HEK293 (cell line): ENCODE data around the gene TAGLN.

Experiments used
- CTCF ChIA-PET: fragments of 350-600 bp; formaldehyde crosslinking; extraction: SDS; loops from one replicate; lab custom pipeline; 2021; ENCODE audit warnings: antibody characterized with exemption; lab: Yijun Ruan, JAX
- POLR2A ChIA-PET: fragments of 300-600 bp; formaldehyde crosslinking; extraction: SDS; loops from one replicate; lab custom pipeline; 2020; ENCODE audit warnings: antibody characterized with exemption, inconsistent platforms; lab: Yijun Ruan, JAX
- H3K27ac ChIP-seq: fragments of 200-500 bp; sonication (Bioruptor generic); 2 replicates; pipeline ENCODE4 v1.5.1; 2014; ENCODE audit warnings: low read depth, low read length, control low read depth, inconsistent platforms; ENCODE audit errors: extremely low read depth
- H3K36me3 ChIP-seq, 2 experiments: fragments of 200-500 bp in 1 of 2; sonication (Bioruptor generic) in 1 of 2; 1 replicate in 1 of 2; 2 replicates in 1 of 2; pipeline ENCODE4 v1.5.1; 2014 to 2017; ENCODE audit warnings: inconsistent platforms in 2 of 2, low read length in 2 of 2; ENCODE audit not compliant: control insufficient read depth in 2 of 2, insufficient read depth in 1 of 2
- H3K4me1 ChIP-seq: fragments of 200-500 bp; sonication (Bioruptor generic); 2 replicates; pipeline ENCODE4 v1.5.1; 2014; ENCODE audit warnings: mild to moderate bottlenecking, low read length, inconsistent platforms; ENCODE audit not compliant: control insufficient read depth, insufficient read depth
- H3K4me3 ChIP-seq: 2 replicates; pipeline ENCODE4 v1.5.1; 2011; ENCODE audit warnings: low read depth, mild to moderate bottlenecking, control low read depth, low read length, moderate library complexity
- H3K9me3 ChIP-seq: fragments of 200-500 bp; sonication (Bioruptor generic); 2 replicates; pipeline ENCODE4 v1.5.1; 2014; ENCODE audit warnings: low read depth, low read length, inconsistent platforms; ENCODE audit not compliant: control insufficient read depth, insufficient read depth
- EGR2 ChIP-seq: fragments of 450-650 bp; formaldehyde crosslinking; IDR thresholded peaks from 2 replicates; pipeline ENCODE4 v1.5.1; 2016; ENCODE audit warnings: low read depth, missing biosample characterization, missing genetic modification characterization
- FEZF1 ChIP-seq: fragments of 450-650 bp; formaldehyde crosslinking; IDR thresholded peaks from 2 replicates; pipeline ENCODE4 v1.5.1; 2016; ENCODE audit warnings: missing biosample characterization, missing genetic modification characterization
- GLIS1 ChIP-seq: fragments of 450-650 bp; formaldehyde crosslinking; IDR thresholded peaks from 2 replicates; pipeline ENCODE4 v1.5.1; 2016; ENCODE audit warnings: missing biosample characterization, missing genetic modification characterization
- HOXA7 ChIP-seq: sonication (generic); formaldehyde crosslinking; IDR thresholded peaks from 2 replicates; pipeline ENCODE4 v1.8.1; 2022; ENCODE audit warnings: missing genetic modification reagents, borderline replicate concordance
- KLF16 ChIP-seq: fragments of 450-650 bp; formaldehyde crosslinking; IDR thresholded peaks from 2 replicates; pipeline ENCODE4 v1.5.1; 2017; ENCODE audit warnings: missing biosample characterization, missing genetic modification characterization
- PRDM1 ChIP-seq: fragments of 450-650 bp; formaldehyde crosslinking; IDR thresholded peaks from 2 replicates; pipeline ENCODE4; 2016; ENCODE audit warnings: missing biosample characterization, missing genetic modification characterization
- PRDM6 ChIP-seq: fragments of 450-650 bp; formaldehyde crosslinking; IDR thresholded peaks from 2 replicates; pipeline ENCODE4 v1.5.1; 2017; ENCODE audit warnings: missing biosample characterization, missing genetic modification characterization
- REPIN1 ChIP-seq: fragments of 450-650 bp; formaldehyde crosslinking; IDR thresholded peaks from 2 replicates; pipeline ENCODE4 v1.5.1; 2017; ENCODE audit warnings: missing biosample characterization, missing genetic modification characterization, low read depth
- SETDB1 ChIP-seq: IDR thresholded peaks from one replicate; pipeline ENCODE4 v1.6.1; 2017; ENCODE audit warnings: mild to moderate bottlenecking, low read length, moderate library complexity, mixed read lengths; ENCODE audit not compliant: insufficient read length
- SP3 ChIP-seq: fragments of 450-650 bp; formaldehyde crosslinking; IDR thresholded peaks from 2 replicates; pipeline ENCODE4 v1.5.1; 2016; ENCODE audit warnings: missing biosample characterization, missing genetic modification characterization
- ZFHX2 ChIP-seq: fragments of 450-650 bp; formaldehyde crosslinking; conservative IDR thresholded peaks from 2 replicates; pipeline ENCODE4 v1.5.1; 2016; ENCODE audit warnings: missing biosample characterization, missing genetic modification characterization
- ZNF114 ChIP-seq: fragments of 450-650 bp; formaldehyde crosslinking; IDR thresholded peaks from 2 replicates; pipeline ENCODE4 v1.5.0; 2017; ENCODE audit warnings: missing biosample characterization, missing genetic modification characterization
- ZNF121 ChIP-seq: fragments of 450-650 bp; formaldehyde crosslinking; IDR thresholded peaks from 2 replicates; pipeline ENCODE4 v1.5.1; 2016; ENCODE audit warnings: missing biosample characterization, missing genetic modification characterization
- ZNF513 ChIP-seq: fragments of 450-650 bp; IDR thresholded peaks from 2 replicates; pipeline ENCODE4 v1.5.1; 2018; ENCODE audit warnings: missing biosample characterization, missing genetic modification characterization
- ZNF560 ChIP-seq: fragments of 450-650 bp; formaldehyde crosslinking; IDR thresholded peaks from 2 replicates; pipeline ENCODE4 v1.5.1; 2017; ENCODE audit warnings: missing biosample characterization, missing genetic modification characterization, borderline replicate concordance
- ZNF596 ChIP-seq: fragments of 450-650 bp; IDR thresholded peaks from 2 replicates; pipeline ENCODE4 v1.5.0; 2018; ENCODE audit warnings: missing biosample characterization, mild to moderate bottlenecking, missing genetic modification characterization, moderate library complexity
- ZNF623 ChIP-seq: fragments of 450-650 bp; formaldehyde crosslinking; IDR thresholded peaks from 2 replicates; pipeline ENCODE4 v1.5.1; 2016; ENCODE audit warnings: missing biosample characterization, missing genetic modification characterization
- ZNF639 ChIP-seq: fragments of 450-650 bp; formaldehyde crosslinking; IDR thresholded peaks from 2 replicates; pipeline ENCODE4 v1.5.1; 2016; ENCODE audit warnings: missing biosample characterization, missing genetic modification characterization
- ZNF843 ChIP-seq: fragments of 450-650 bp; formaldehyde crosslinking; IDR thresholded peaks from 2 replicates; pipeline ENCODE4 v1.5.1; 2016; ENCODE audit warnings: missing biosample characterization, missing genetic modification characterization

Gene TAGLN

GRCh38 chr11:117171404-117172061 is 27.6 kb upstream of the TAGLN start:
- POLR2A ChIA-PET, result interaction anchor here (1.1 kb wide), 1 partner anchor 27 kb away, joined by 3 read pairs; the partner anchor contains the start of gene PAFAH1B2
- H3K4me3 ChIP-seq, result no peak overlapping the region
- no peak for TF ChIP-seq FEZF1
- peak; percentile 30; the same call in 1 of the 2 replicates for TF ChIP-seq EGR2 (tag by site-specific recombination)
- peak; percentile 15 for TF ChIP-seq SETDB1
- peak; percentile 64 for TF ChIP-seq ZFHX2 (tag by site-specific recombination)
- no peak for TF ChIP-seq HOXA7 (CRISPR knock-in tag)
- TF ChIP-seq PRDM6 (tag by site-specific recombination), result no peak
- 0 out of 2 replicates have a peak, but pooled peaks have one; percentile 40 for TF ChIP-seq ZNF121
- TF ChIP-seq GLIS1 (tag by site-specific recombination), result peak; percentile 86
- no peaks in the 10 kb centered on the region for H3K9me3 ChIP-seq
- CTCF ChIA-PET, result interaction anchor here (1.1 to 3.2 kb wide), 4 partner anchors 10 to 775 kb away, joined by 3 to 15 read pairs (median 4); partner anchors contain the start of gene TAGLN
- no peak overlapping the region for H3K27ac ChIP-seq
- H3K36me3 ChIP-seq, result peaks cover 15 to 48% of the 10 kb centered on the region in 2 experiments
- no peaks in the 10 kb centered on the region for H3K4me1 ChIP-seq

- ChIA-PET POLR2A (interaction anchor here (0.7 kb wide), 1 partner anchor 23 kb away, joined by 3 read pairs; no protein-coding TSS in a partner anchor), CTCF (interaction anchor here (1.1 to 3.2 kb wide), 6 partner anchors 8 to 774 kb away, joined by 3 to 15 read pairs (median 4); partner anchors contain the start of genes PCSK7 and TAGLN)
- H3K27ac ChIP-seq, result no peak overlapping the region
- H3K4me3 ChIP-seq, result no peak overlapping the region
- H3K36me3 ChIP-seq, result peaks cover 15 to 34% of the 10 kb centered on the region in 2 experiments
- TF ChIP-seq PRDM1 (tag by site-specific recombination) (peak; percentile 76), ZNF639 (no peak), ZNF623 (tag by site-specific recombination) (no peak), ZNF843 (tag by site-specific recombination) (no peak), ZNF114 (tag by site-specific recombination) (no peak), REPIN1 (tag by site-specific recombination) (no peak), ZNF560 (tag by site-specific recombination) (no peak), ZNF596 (tag by site-specific recombination) (no peak), SP3 (tag by site-specific recombination) (no peak)
- TF ChIP-seq, all 188 proteins: peak for 1
- Histone ChIP-seq H3K4me1 (no peaks in the 10 kb centered on the region), H3K9me3 (no peaks in the 10 kb centered on the region)
Measured at GRCh38 chr11:117172724-117173421, 26.3 kb upstream of the TAGLN start.

GRCh38 chr11:117175104-117175503 is 24.1 kb upstream of the TAGLN start:
- CTCF ChIA-PET, result interaction anchor here (2.6 kb wide), 1 partner anchor 30 kb away, joined by 12 read pairs; no protein-coding TSS in a partner anchor
- no peak overlapping the region for H3K27ac ChIP-seq
- no peaks in the 10 kb centered on the region for H3K4me1 ChIP-seq
- H3K36me3 ChIP-seq, result peaks cover 0 to 18% of the 10 kb centered on the region in 2 experiments; a peak in 1 of 3 replicates
- TF ChIP-seq KLF16 (tag by site-specific recombination), result no peak
- TF ChIP-seq ZNF513 (tag by site-specific recombination), result no peak
- no peaks in the 10 kb centered on the region for H3K9me3 ChIP-seq
- POLR2A ChIA-PET, result no interaction called here
- H3K4me3 ChIP-seq, result no peak overlapping the region
